Measurements from ENCODE around the gene CDK13. TPM values are rescaled to one million over a fixed set of nuclear protein-coding genes. Genes with fewer than 3 reads are reported as not detected.
A peak's percentile ranks its signal among the peaks of the same experiment; 100 is the strongest.

CDK13 gene
- total and polyA plus RNA-seq, 7 donors, result 10.9 to 25.5 (median 21.0) TPM

GRCh38 chr7:39971924-39972323 lies 21.9 kb downstream of the CDK13 start:
- no peaks in the 10 kb centered on the region for H3K9me3 ChIP-seq
- 50 to 68% (median 58%) methylated on average over 3 of the region's 3 CpGs for WGBS, 3 donors
- no peak overlapping the region for H3K27ac ChIP-seq
- H3K4me1 ChIP-seq, result peaks cover 36% of the 10 kb centered on the region
- no peaks in the 10 kb centered on the region for H3K27me3 ChIP-seq (ENCODE audit: insufficient read depth in 3 of 3, low read length in 2 of 3)
- TF ChIP-seq CTCF (IDR thresholded peaks at IDR 0.05), result no peak
- no peak for DNase-seq
- no peak overlapping the region for H3K4me3 ChIP-seq
- intact Hi-C loops (cut with DNase I), result loop anchor here in 1 of 2 donors (2.0 kb wide), 1 partner anchor 59 kb away; no protein-coding TSS in a partner anchor
- H3K36me3 ChIP-seq (ENCODE audit: insufficient read depth in 1 of 2, low read depth in 1 of 2), result no peaks in the 10 kb centered on the region
- no peak for ATAC-seq

- H3K4me1 ChIP-seq, result peaks cover 51% of the 10 kb centered on the region
These were observed 23.7 kb downstream of the CDK13 start for GRCh38 chr7:39973801-39974200.

GRCh38 chr7:39978230-39978934 lies 28.3 kb downstream of the CDK13 start:
- Histone ChIP-seq H3K36me3 (ENCODE audit: insufficient read depth in 1 of 2, low read depth in 1 of 2) (no peaks in the 10 kb centered on the region), H3K9me3 (no peaks in the 10 kb centered on the region), H3K4me1 (peaks cover 47% of the 10 kb centered on the region), H3K27ac (no peak overlapping the region), H3K4me3 (no peak overlapping the region), H3K27me3 (ENCODE audit: insufficient read depth in 3 of 3, low read length in 2 of 3) (no peaks in the 10 kb centered on the region)
- DNase-seq (no peak), ATAC-seq (no peak)
- intact Hi-C loops (cut with DNase I), result no loop called here
- no peak for TF ChIP-seq CTCF (IDR thresholded peaks at IDR 0.05)
- 53 to 61% (median 56%) methylated on average over 3 of the region's 3 CpGs for WGBS, 3 donors

More at GRCh38 chr7:39973801-39974200, 23.7 kb downstream of the CDK13 start:
- no peak for TF ChIP-seq CTCF (IDR thresholded peaks at IDR 0.05)
- intact Hi-C loops (cut with DNase I), result no loop called here
- Histone ChIP-seq H3K36me3 (ENCODE audit: insufficient read depth in 1 of 2, low read depth in 1 of 2) (no peaks in the 10 kb centered on the region), H3K27me3 (ENCODE audit: insufficient read depth in 3 of 3, low read length in 2 of 3) (no peaks in the 10 kb centered on the region), H3K4me3 (no peak overlapping the region), H3K9me3 (no peaks in the 10 kb centered on the region), H3K27ac (no peak overlapping the region)
- DNase-seq (no peak), ATAC-seq (no peak)
- WGBS, 3 donors, result 79 to 91% (median 80%) methylated on average over 2 of the region's 2 CpGs

- no peaks in the 10 kb centered on the region for H3K27me3 ChIP-seq (ENCODE audit: insufficient read depth in 3 of 3, low read length in 2 of 3)
- H3K27ac ChIP-seq, result no peak overlapping the region
- no peaks in the 10 kb centered on the region for H3K9me3 ChIP-seq
- H3K4me1 ChIP-seq, result peaks cover 51% of the 10 kb centered on the region
- ATAC-seq (peak in 3 of 4 donors; percentile 31 to 56 (median 51)), DNase-seq (no peak)
- intact Hi-C loops (cut with DNase I), result no loop called here
- no peaks in the 10 kb centered on the region for H3K36me3 ChIP-seq (ENCODE audit: insufficient read depth in 1 of 2, low read depth in 1 of 2)
- no peak for TF ChIP-seq CTCF (IDR thresholded peaks at IDR 0.05)
- WGBS, 3 donors, result 74 to 81% (median 76%) methylated on average over 8 of the region's 8 CpGs
- H3K4me3 ChIP-seq, result no peak overlapping the region
These were observed 29.5 kb downstream of the CDK13 start for GRCh38 chr7:39979406-39980073.
